NCI-H2107 (cell line): ENCODE results near the gene MAK.
"Not testable (repeated sequence)": the region's sequence is repeated elsewhere in the genome, so short reads cannot be mapped to it uniquely, and the experiment has no call there.

ENCODE experiments used
- DNase-seq: peaks from one replicate; lab custom pipeline; 2025; lab: John Stamatoyannopoulos, UW

MAK gene

DNA sequence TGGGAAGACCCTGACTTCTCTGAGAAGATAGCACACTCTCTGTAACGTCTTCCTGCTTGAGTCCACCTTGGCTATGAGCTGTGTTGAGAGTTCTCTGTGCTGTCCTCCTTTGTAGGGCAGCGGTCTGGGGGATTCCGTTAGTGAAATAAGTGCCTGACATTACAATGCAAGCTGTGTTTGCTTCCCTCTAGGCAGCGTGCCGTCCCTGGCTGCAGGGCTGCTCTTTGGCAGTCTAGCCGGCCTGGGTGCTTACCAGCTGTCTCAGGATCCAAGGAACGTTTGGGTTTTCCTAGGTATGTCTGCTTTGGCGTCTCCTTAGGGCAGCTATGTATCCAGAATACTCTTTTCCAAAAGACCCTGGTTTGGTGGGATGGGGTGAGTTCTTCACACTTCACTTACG is 112.6 kb downstream of the MAK start:
- DNase-seq: no peak

DNA sequence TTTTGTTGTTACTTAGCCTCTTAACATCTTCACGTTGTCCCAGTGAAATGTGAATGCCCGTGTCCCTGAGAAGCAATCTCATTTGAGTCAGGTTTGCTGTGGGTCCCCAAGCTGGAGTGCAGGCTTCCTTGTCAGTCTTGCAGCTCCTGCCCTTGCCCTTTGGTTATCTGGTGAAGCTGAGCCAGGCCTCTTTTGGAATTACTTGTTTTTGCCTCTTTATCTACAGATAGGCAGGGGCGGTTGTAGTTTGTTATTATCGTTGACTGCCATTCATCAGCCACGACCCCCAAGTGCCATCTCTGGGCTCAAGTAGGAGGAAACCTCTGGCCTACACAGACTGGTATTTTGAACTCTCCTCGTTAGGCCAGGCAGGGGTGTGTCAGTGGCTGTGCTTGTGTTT is 113.3 kb downstream of the MAK start:
- DNase-seq: no peak

- DNase-seq: no peak
Measured at GRCh38 chr6:10723567-10723881, 114.8 kb downstream of the MAK start.

DNA sequence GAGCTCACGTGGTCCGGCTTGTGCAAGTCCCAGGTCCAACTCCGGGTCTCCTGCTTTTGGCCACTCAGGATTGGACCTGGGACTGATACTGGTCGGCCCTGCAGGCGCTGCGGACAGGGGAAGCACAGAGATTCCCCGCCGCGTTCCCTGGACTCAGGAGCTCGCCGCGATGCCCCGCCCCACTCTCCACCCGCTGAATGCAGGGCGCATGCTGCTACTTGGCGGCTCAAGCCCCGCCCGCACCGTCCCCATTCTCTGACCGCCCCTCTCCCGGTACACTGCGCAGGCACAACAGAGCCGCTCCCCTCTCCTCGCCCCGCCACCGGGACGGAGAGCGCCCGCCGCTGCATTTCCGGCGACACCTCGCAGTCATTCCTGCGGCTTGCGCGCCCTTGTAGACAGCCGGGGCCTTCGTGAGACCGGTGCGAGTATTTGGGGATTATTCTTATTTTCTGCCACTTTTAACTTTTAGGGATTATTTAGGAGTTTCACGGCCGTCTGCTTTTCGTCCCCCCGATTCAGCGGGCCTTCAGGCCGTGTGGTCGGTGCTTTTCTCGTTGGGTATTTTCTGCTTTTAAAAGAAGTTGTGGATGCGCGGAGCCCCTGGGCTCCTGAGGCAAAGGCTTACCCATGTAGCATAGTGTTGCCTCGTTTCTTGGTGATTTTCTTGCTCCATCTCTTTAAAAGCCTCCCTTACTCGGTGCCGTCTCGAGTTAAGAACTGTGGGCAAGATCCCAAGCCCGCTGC is 115.3 kb downstream of the MAK start, which contains the start of gene TMEM14C:
TMEM14C (plus strand) TSS at position 251 of the 747 bp plus-strand sequence. CDS start 1,544 bp downstream, outside the sequence.
- peak; percentile 70 for DNase-seq

DNA sequence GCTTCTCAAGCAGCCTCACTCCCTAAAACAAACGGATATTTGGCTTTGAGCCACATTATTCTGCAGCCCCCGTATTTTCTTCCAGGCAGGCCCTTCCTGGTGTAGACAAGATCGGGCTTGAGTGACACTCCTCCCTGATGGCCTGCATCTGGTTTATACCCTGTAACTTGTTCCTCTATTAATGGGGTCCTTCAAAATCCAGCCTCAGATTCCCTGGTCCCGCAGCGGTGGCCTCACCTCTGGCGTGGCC is 115.8 kb downstream of the MAK start:
- no peak for DNase-seq

DNA sequence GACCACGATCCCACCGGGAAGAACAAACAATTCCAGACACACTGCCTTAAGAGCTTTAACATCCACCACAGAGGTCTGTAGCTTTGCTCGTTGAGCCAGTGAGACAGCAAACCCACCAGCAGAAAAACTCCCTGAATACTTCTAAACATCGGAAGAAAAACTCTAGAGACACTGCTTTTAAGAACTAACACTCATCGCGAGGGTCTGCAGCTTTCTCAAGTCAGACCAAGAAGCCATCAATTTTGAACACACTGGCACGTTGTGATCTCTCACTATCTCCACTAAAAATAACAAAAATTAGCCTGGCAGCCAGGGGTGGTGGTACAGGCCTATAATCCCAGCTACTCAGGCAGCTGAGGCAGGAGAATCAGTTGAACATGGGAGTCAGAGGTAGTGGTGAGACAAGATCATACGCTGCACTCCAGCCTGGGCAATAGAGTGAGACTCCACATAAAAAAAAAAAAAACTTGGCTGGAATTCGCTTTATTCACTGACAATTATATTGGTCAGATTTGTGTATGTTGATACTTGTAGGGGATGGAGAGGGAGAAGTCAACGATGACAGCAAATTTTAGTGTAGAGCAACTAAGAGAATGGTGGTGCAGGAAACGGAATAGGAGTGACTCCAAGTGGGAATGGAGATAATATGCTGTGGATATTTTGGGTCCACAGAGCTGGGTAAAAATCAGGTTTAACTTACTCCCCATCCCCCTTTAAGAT is 116.3 kb downstream of the MAK start:
- no peak for DNase-seq

DNA sequence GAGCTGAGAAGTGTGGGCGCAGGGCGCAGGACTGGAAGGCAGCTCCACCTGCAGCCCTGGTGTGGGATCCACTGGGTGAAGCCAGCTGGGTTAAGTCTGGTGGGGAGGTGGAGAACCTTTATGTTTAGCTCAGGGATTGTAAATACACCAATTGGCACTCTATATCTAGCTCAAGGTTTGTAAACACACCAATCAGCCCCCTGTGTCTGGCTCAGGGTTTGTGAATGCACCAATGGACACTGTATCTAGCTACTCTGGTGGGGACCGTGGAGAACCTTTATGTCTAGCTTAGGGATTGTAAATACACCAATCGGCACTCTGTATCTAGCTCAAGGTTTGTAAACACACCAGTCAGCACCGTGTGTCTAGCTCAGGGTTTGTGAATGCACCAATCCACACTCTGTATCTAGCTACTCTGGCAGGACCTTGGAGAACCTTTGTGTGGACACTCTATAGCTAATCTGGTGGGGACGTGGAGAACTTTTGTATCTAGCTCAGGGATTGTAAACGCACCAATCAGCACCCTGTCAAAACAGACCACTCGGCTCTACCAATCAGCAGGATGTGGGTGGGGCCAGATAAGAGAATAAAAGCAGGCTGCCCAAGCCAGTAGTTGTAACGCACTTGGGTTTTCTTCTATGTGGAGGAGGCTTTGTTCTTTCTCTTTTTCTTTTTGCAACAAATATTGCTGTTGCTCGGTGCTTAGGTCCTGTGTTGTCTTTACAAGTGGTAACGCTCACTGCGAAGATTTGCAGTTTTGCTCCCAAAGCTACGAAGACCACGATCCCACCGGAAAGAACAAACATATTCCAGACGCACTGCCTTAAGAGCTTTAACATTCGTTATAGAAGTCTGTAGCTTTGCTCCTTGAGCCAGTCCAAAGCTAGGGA is 117.1 kb downstream of the MAK start:
- DNase-seq: not testable (repeated sequence)

- DNase-seq: no peak
Measured at GRCh38 chr6:10720265-10720959, 117.9 kb downstream of the MAK start.

GRCh38 chr6:10719964-10720264 is 118.4 kb downstream of the MAK start:
- no peak for DNase-seq

DNA sequence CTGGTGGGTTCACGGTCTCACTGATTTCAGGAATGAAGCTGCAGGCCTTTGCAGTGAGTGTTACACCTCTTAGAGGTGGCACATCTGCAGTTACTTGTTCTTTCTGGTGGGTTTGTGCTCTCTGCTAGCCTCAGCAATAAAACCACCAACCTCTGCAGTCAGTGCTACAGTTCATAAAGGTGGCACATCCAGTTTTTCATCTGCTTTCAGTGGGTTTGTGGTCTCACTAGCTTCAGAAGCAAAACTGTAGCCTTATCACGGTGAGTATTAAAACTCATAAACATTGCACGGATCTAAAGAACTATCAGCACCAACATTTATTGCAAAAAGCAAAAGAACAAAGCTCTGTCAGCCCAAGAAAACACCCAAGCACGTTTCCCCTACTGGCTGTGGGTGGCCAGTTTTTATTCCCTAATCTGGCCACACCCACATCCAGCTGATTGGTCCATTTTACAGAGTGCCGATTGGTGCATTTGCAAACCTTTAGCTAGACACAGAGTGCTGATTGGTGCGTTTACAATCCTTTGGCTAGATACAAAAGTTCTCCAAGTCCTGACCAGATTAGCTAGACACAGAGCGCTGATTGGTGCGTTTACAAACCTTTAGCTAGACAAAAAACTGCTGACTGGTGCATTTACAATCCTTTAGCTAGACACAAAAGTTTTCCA is 118.9 kb downstream of the MAK start:
- DNase-seq: no peak

DNA sequence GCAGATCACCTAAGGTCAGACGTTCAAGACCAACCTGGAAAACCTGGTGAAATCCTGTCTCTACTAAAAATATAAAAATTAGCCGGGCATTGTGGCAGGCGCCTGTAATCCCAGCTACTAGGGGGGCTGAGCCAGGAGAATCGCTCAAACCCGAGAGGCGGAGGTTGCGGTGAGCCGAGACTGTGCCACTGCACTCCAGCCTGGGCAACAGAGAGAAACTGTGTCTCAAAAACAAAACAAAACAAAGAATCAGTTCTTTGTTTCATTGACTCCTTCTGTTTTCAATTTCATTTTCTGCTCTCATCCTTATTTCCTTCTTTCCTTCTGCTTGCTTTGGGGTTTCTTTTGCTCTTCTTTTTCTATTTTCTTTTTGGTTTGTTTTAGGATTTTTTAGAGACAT is 124.4 kb downstream of the MAK start:
- no peak for DNase-seq
